NCI-H187 treated with DMSO at 0.1 percent for 48 hours (cell line): Measurements from ENCODE around the gene INAFM2.

Source experiments
- DNase-seq: peaks from one replicate; lab custom pipeline; 2025; lab: John Stamatoyannopoulos, UW

The INAFM2 gene

DNA sequence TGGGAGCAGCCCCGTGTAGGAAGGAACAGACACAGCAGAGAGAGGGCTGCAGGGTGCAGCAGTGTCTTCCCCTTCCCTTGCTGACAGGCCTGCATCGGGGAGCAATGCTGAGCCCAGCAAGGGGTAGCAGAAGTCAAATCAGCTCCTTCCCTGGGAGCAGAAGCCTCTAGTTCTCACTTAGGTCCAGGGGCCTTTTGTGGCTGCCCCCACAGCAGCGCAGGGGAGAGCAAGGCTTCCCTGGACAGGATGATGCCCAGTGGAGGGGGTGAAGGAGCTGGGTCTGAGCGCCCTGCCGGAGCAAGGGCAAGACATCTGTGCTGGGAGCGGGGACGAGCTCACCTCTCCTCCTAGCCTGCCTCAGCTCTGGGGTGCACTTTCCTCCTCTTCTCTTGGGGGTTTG, 16.6 kb upstream of the INAFM2 start:
- no peak for DNase-seq

DNA sequence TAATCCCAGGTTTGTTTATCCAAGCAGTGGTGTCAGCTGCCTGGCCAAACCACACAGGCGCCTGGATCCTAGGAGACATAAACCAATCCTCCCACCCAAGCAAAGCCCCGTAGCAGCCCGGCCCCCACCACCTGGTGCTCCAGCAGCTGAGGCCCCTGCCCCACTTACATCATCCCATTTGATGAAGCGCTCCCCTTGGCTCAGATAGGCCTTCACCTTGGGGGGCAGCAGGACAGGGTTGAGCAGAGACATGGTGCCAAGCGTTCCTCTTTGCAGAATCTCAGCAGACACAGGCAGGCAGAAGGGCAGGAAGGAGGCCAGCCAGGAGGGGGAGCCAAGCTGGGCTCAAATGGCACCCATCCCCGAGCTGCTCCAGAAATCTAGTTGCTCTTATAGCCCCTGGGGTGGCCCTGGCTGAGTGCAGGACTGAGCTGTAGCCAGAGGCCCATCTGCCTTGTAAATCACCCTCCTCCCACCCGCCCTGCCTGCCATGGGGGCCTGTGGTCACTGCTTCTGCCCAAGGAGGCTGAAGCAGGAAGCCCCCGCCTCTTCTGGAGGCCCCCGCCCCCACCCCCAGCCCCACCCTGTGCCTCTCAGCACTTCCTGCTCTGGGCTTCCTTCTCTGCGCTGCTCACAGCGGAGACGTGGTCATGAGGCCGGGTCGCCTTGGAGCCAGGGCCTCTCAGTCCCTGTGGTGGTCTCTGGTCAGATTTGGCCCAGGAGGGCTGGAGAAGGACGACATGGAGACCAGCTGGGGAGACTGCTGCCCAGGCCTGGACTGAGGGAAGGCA, 15.9 kb upstream of the INAFM2 start, which contains the start of gene PLCB2:
Gene PLCB2 (minus strand): TSS at position 515 of the 791 bp plus-strand sequence. CDS start 263 bp downstream, at position 252.
- DNase-seq: no peak

DNA sequence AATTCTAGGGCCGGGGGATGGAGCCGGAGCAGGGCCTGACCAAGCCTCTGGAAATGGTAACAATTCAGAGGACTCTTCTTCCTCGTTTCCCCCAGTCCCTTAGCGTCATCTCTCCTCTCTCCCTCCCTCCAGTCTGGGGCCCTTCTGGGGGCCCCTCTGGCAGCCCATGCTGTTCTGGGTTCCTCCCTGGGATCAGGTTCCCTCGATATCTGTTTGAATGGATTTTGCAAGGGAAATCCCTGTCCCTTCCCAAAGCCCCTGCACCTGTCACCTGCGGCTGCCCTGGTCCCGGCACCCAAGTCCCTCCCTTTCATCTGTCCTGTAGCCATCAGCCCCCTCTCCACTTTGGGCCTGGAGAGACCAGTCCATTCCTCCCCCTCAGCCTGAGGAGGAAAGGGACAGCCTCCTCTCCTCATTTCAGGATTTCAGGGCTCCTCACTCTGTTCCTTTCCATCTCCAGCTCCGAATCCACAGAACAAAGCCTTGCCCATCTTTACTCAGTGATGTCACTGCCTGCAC, 14.1 kb upstream of the INAFM2 start:
- no peak for DNase-seq

DNA sequence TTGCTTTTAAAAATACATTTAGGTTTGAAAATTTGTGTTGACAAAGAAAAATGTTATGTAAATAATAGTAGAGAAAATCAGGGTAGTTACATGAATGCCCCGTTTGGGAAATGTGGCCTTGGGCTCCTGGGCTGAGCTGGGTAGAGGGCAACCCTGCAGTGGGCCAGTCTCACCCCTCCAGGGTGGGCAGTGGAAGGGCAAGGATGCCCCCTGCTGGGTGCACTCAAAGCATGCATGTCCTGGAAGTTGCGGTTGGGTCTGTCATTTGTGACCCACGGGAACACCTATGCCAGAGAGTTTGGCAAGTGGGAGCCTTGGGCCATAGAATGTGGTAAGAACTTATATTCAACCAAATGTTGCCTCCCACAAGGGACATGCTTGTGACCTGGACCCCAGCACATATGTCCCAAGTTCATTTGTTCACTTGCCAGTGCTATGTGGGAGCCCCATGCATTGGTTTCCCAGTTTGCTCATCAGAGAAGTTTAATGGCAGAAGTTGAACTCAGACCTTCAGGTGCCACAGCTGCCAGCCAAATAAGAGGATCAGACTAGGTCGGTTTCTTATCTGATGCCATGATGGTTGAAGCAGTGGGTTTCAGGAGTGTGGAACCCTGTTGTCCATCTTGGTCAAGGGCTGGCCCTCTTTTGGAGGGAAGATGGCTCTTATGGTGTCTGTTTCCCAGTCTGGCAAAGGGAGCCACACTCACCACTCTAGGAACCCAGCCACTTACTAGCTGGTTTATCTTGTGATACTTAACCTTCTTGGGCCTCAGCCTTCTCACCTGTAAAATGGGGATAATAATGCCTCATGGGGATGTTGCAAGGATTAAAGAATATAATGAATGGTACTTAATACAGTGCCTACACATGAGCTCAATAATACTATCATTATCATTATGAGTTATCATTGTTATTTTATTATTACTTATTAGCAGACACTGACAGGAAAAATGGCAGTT, 13.2 kb upstream of the INAFM2 start:
- DNase-seq: no peak

DNA sequence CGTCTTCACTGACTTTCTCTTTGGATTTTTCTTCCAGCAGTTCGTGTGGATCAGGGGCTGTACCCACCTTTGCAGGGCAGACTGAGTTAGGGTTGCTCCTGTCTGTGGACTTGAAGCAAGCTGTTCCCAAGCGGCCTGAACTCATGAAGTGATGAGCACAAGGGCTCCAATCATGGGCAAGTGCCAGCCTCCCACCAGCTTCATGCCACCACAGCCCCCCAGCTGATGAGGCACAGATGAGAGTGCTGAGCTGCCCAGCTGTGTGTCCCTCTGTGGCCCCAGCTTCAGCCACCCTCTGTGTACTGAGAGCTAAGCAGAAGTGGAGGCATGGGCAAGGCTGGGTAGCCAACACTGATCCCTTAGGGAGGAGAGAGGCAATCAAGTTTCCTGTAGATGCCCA, 12.5 kb upstream of the INAFM2 start:
- no peak for DNase-seq

DNA sequence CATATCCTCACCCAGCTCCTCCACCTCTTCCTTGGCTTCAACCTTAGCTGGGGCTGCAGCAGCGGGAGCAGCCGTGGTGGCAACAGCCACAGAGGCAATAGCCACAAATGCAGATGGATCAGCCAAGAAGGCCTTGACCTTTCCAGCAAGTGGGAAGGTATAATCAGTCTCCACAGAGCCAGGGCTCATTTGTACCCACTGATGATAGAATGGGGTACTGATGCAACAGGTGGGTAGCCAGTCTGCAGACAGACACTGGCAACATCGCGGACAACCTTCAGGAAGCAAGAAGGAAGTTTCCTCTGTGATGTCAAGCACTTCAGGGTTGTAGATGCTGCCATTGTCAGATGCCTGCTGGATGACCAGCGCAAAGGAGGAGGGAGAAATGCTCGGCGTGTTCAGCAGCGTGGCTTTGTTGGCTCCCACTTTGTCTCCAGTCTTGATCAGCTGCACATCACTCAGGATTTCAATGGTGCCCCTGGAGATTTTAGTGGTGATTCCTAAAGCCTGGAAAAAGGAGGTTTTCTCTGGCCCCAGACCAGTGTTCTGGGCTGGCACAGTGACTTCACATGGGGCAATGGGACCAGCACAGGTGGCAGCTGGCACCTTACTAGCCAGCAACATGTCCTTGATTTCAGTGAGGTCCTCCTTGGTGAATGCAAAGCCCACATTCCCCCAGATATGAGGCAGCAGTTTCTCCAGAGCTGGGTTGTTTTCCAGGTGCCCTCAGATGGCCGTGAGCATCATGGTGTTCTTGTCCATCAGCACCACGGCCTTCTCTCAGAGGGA, 10.9 kb upstream of the INAFM2 start:
- DNase-seq: no peak

DNA sequence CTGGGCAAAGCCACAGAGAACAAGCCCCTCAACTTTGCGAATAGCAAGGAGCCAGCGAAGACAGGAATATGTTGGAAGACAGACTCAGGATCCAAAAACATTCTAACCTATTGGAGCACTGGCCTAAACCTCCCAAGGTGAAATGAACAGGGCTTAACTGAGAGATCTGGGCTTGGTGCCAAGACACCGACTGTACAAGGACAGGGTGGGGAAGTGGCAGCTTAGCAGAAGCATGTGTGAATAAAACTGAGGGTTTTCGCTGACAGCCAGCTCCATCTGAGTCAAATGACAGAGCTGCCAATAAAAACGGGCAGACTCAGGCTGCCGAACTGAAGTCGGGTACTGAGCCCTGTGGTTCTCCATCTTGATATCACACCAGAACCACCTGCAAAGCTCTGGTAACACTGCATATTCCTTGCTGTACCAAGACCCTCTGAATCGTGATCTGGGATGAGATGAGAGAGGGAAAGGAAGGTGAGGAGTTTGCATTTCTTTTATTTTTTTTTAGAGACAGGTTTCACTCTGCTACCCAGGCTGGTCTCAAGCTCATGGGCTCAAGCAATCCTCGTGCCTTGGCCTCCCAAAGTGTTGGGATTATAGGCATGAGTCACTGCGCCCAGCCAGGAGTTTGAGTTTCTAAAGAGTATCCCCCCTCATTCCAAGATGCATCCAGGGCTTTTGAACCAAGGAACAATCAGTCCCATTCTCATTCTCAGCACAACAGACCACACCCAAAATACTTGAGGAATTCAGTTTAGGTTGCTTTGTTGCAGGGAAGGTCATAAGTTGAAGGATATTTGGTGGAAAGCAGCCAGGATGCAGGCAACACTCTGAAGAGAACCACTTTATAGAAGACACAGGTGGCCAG, 9.7 kb upstream of the INAFM2 start:
- peak; percentile 33 for DNase-seq

DNA sequence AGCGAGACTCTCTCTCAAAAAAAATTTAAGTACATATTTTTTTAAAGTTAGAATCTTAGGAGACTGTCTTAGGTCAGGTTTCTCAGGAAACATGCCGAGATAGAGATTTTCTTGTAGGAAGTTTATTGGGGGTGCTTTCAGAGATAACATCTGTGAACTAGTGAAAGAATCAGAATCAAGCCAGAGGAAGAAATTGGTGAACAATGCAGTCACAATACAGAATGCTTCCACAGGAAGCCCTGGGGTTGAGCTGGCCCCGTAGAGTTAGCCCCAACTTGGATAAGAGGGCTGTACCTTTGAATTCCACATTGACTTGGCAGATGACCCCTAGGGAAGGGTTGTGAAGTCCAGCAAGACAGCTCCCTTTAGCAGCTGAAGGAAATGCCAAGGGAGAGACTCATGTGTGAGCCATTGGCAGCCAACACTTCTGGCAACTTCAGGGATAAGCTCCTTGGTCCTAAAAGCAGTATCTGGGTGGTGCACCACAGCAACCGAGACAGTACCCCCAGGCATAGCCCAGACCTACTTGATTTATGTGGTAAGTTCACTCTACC, 8.7 kb upstream of the INAFM2 start:
- DNase-seq: no peak

DNA sequence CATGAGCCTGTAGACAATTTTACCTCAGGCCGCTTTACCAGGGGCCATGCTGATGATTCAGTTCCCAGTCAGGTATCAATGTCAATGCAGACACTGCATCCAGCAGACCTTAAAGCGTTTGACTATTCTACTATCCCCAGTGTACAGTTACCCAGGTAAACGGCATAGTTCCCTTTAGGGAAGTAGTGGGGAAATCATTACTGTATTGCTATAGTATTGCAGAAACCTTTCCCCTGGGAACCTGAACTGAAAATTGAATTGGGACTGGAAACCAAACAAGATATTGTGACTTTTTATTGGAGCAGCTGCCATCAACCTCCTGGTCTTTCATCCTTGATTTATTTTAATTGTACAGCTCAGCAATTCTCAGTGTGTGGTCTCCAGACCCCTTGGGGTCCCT, 6.6 kb upstream of the INAFM2 start:
- no peak for DNase-seq

DNA sequence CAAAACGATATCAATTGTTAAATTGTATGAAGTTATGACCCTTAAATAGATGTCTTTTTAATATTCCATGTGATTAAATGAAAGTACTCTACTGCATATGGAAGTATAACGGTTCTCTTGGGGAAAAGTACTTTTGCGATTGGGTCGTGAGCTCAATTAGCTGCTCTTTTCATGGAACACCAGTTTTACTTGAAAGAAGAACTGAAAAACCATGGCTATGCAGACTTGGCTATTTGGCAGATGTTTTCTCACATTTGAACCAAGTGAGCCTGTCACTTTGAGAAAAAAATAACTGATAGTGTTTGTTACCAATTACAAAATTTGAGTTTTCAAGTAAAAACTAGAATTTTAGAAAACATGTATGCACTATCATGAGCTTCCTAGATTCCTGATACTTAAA, 5.9 kb upstream of the INAFM2 start:
- no peak for DNase-seq

DNA sequence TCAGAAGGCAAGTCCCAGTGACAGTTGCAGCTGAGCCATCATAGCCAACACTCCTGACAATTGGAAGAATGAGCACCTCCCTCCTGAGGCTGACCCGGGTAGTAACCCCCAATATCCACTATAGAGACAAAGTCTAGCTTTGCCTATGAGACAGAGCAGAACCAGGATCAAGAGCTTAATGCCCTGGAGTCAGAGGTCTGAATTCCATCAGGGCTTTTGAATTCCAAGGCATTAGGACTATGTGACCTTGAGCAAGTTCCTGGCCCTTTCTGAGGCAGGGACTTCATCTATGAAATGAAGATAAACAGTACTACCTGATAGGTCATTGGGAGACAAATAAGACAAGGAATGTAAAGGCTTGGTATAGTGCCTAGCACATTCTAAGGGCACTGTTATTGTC, 3.1 kb upstream of the INAFM2 start:
- DNase-seq: no peak

DNA sequence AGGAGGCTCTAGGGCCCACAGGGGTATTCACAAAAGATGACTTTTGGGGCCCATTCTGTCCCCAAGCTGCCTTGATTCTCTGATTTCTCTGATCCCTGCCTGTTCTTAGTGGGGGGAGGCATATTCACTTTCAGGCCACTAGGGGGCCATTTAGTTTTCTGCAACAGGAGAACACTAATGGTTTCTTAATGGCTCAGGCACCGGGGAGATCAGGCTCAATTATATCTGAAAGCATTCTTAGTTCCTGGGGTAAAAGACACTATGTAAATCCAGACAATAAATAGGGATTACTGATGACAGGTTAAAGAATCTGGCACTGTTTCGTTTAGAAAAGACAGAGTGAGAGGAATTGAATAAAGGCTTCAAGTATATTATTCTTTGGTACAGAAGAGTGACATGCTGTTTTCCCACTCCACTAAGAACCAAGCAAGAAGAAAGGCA, 2.5 kb upstream of the INAFM2 start:
- DNase-seq: no peak

DNA sequence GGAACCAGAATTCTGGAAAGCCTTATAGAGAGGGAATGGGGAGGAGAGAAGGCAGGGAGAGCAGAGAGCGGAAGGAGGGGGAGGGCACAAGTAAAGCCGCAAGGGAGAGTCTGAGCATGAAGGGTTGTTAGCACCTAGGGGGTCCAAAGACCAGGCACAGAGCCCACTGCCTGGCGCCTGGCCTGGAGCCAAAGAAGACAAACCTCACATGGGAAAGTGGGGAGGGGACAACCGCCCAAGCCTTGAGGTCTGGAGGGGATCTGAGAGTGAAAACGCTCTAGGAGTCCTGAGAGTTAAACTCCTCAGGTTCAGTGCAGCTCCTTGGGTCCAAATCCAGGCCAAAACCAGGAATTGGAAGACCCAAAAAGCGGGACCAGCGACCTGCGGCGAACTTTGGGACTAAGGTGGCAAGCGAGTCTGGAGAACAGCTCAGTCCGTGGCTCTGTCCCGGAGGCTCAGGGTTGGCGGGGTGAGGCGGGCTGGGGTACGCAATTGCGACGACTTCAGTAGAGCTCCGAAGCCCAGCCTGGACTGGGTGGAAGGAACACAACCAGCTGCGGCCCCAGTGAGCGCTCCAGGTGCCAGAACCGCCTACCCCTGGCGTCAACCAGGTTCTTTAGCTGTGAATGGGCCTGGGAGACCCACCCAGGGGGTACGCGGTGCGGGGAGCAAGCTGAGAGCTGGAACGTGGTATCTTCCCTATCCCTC, 807 bp upstream of the INAFM2 start:
- no peak for DNase-seq

DNA sequence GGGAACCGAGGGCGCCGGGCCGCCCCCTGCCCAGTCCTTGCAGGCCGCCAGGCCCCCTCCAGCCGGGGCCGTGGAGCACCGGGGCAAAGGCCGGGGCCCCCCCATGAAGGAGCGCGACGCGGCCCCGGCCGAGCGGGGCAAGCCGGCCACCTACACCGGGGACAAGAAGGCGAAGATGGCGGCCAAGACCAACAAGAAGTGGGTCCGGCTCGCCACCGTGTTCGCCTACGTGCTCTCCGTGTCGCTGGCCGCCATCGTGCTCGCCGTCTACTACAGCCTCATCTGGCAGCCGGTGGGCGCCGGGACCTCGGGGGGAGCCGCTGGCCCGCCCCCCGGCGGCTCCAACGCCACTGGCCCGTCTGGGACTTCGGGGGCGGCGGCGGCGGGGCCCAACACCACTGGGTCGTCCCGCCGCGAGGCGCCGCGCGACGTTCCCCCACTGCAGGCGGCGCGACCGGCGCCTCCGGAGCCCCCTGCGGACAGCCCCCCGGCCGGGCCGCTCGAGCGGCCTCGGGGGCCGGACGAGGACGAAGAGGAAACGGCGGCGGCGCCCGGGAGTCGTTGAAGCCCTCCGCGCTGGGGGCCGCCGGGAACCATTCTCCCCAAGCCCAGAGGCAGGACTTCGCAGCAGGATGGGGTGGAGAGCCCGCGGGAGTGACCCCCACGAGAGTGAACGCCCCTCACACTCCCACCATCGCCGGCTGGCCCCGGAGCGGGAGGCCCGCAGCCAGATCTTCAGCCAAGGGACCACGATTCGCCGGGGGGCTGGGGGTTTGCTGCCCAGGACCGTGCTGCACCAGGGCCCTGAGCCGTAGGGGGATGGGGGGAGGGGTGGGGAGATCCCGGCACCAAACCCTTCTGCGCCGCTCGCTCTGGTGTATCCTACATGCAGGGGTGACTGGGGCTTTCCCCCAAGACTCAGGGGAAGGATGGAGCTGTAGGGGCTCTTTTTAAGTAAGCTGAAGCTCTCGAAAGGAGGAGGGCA, 753 bp downstream of the INAFM2 start:
- no peak for DNase-seq

DNA sequence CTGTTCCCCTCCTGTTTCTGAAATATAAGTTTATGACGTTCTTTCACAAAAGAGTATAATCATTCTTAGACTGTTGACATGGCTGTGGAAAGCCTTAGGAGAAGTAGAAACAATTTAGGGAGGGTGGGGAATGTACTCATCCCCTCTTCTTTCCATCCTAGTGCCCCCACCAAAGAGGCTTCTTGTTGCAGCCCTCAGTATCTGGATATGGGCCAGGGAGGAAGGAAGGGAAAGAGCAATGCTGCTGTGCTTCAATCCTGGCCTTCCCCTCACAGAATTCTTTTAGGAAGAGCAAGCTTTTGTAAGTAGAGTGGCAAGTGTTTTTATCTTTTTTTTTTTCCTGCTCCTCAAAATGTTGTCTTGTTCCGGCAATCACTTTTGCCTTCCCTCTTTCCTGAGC, 1.7 kb downstream of the INAFM2 start:
- no peak for DNase-seq

DNA sequence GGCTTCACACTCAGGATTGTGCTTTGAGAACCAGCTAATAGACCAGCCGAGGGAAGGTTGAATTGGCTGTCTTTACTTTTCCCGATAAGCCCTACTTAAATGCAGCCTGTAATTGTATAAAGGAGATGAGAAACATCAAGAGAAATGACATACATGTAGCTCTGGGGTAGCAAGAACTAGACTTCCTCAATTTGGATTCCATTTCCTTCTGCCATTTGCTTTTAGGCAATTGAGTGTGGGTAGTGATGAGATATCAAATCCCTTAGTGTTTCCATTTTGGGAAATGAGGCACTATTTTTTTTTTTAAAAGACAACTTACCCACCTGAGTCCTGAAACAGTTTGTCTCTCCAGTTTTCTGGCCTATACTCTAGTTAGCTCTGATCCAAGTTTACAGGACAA, 2.2 kb downstream of the INAFM2 start:
- DNase-seq: no peak

DNA sequence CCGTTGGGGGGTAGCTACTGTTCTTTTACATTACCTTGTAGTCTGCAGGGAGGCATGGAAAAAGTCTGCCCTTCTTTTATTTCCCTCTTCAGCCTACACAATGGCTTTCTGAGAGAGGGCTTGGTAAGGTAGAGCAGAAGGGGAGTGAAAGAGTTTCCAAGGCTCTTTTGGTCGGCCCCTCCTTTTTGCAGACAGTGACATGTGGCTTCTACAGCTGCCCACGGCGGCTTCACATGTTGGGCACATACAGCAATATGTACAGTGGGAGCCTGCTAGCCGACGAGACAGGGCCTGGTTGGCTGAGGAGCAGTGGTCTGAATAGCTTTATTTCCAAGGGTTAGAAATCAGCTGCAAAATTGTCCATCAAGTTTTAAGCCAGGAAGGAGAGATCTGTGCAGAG, 4.0 kb downstream of the INAFM2 start:
- DNase-seq: no peak

DNA sequence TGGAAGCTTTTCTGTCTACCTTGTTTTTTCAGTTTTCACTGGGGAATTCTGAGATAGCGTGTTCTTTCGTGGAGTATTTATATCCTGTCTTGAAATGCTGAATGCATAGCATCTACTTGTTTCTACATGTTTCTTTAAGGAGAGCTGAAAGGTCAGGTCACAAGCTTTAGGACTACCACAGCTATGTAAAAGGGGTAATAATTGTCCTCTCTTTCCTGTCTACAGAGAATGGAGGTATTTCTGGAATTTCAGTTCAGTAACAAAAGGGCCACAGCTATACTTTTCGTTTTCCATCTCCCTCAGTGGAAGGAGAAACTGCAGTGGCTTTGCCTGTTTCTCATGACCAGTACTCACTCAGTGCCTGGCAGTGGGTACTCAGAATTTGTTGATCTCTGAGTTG, 4.7 kb downstream of the INAFM2 start:
- no peak for DNase-seq

DNA sequence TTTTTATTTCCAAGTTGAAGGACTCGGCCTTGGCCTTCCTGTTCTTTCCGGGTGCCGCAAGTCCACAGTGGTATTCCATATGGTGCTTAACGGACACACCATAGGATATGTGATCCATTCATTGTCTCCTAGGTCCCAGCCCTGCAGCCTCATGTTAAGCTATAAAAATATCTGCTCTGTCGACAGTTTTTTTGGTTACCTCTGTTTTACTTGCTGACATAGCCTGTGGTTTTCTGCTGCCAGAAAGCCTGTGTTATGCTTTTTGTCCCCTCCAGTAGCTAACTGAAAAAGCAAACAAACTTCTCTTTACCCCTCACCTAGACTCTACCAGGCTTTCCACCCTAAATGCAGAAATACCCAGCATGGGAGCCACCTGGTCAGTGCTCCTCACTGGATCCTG, 5.3 kb downstream of the INAFM2 start:
- no peak for DNase-seq
